Measurements from ENCODE around the gene SLC2A8.

- TF ChIP-seq, protein P1, sequence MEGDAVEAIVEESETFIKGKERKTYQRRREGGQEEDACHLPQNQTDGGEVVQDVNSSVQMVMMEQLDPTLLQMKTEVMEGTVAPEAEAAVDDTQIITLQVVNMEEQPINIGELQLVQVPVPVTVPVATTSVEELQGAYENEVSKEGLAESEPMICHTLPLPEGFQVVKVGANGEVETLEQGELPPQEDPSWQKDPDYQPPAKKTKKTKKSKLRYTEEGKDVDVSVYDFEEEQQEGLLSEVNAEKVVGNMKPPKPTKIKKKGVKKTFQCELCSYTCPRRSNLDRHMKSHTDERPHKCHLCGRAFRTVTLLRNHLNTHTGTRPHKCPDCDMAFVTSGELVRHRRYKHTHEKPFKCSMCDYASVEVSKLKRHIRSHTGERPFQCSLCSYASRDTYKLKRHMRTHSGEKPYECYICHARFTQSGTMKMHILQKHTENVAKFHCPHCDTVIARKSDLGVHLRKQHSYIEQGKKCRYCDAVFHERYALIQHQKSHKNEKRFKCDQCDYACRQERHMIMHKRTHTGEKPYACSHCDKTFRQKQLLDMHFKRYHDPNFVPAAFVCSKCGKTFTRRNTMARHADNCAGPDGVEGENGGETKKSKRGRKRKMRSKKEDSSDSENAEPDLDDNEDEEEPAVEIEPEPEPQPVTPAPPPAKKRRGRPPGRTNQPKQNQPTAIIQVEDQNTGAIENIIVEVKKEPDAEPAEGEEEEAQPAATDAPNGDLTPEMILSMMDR (optimal IDR thresholded peaks at IDR 0.05 in 1 of 3, IDR thresholded peaks at IDR 0.05 in 1 of 3, conservative IDR thresholded peaks at IDR 0.05 in 1 of 3; ENCODE audit: extremely low read depth in 1 of 3, insufficient read depth in 2 of 3, low read length in 3 of 3), result no peak
- no peak for TF ChIP-seq EZH2 (IDR thresholded peaks at IDR 0.05; ENCODE audit: low read length)
Observed at GRCh38 chr9:127398275-127398647, 1.3 kb downstream of the SLC2A8 start.
